ENCODE data around the gene FILIP1L.

Gene FILIP1L

DNA sequence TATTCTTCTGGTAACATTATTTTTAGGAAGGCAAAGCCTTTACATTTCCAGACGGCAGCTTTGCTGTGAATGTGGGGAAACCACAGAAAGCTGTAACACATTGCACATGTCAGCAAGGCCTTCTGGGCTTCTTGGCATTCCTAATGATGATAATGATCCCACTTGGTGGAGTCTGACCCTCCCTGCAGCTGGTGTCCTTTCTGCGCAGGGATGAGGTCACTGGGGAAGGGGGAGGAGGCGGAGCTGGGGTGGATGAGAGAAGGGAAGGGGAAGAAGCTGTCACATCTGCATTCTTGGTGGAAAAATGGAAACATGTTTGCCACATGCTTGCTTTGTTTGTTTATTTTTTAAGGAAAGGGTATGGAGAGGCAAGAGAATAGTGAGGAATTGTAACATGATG, 68.6 kb downstream of the FILIP1L start:
- DNase-seq (ENCODE audit: low read depth in 2 of 2, low spot score in 1 of 2): no peak

- DNase-seq (ENCODE audit: low read depth in 2 of 2, low spot score in 1 of 2): no peak
These were observed 69.9 kb downstream of the FILIP1L start for GRCh38 chr3:100044369-100044768.

DNA sequence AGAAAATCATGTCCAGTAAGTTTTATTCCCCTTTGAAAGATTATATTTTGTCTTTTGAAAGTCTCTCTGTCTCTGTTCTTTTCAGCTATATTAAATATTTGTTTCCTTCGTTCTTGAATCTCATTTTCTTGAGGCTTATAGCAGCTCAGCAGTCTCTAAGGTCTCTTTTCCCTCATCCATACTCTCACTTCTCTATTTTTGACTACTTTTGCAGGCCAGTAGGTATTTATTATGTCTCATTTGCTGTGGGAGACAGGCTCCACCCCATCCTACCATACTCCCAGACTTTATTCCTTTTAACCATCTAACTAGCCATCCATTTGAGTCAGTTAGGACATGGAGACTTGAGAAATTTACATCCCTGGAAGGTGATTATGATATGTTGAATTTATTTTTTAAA, 71.0 kb downstream of the FILIP1L start:
- no peak for DNase-seq (ENCODE audit: low read depth in 2 of 2, low spot score in 1 of 2)

DNA sequence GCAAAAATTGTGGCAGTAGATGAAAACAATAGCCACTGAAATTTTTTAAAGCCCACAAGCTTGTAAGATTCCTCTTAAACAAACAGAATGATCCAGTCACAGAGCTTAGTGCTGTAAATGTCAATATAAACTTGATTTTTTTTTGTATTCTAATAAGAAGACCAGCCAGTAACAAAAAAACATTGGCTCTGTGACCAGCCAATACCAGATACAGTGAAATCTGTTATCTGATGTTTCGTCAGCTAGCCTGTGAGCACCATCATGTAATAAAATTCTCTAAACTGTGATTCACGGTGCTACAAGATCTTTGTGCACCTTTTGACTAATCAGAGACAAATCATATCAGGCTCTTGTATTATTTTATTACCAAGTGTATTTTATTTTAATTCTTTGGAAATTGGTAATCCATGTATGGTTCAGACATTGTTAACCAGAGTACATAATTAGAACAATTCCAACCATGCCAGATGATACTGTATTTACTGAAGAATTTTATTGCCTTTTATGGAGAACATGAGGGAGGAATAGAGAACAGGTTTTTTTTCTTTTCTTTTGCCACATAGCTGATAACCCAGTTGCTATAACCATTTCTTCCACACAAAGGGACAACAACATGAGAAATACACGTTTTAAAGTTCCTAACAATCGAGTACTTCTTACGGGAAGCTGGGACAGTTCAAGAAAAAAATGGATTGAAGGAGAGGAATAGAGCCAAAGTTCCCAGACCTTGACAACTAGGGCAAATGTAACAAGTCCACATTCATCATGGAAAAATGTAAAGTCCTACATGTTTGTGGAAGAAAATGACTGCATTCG, 71.9 kb downstream of the FILIP1L start:
- DNase-seq (ENCODE audit: low read depth in 2 of 2, low spot score in 1 of 2): no peak

DNA sequence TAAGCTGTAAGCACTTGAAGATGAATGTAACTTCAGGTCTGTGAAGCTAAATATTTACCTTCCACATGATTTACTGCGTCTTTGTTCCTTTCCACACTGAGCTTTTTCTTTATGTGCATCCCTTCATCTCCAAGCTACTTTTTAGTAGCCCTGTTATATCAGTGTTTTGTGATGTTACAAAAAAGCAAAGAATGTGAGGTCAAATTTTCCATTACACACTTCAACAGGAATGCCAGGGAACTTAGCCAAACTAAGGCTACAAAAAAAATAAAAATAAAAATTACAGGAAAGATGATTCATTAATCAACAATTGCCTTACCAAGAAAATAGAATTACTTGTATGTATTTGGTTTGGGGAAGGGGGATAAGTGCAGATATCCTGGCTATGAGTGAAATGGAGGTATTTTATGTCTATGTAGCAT, 73.0 kb downstream of the FILIP1L start:
- no peak for DNase-seq (ENCODE audit: low read depth in 2 of 2, low spot score in 1 of 2)

- DNase-seq (ENCODE audit: low read depth in 2 of 2, low spot score in 1 of 2): no peak
These were observed 73.7 kb downstream of the FILIP1L start for GRCh38 chr3:100040451-100041225.

- DNase-seq (ENCODE audit: low read depth in 2 of 2, low spot score in 1 of 2): no peak
These were observed 75.2 kb downstream of the FILIP1L start for GRCh38 chr3:100039075-100039474.

GRCh38 chr3:100033903-100034471, 80.3 kb downstream of the FILIP1L start:
- DNase-seq (ENCODE audit: low read depth in 2 of 2, low spot score in 1 of 2): no peak

GRCh38 chr3:100033184-100033583, 81.1 kb downstream of the FILIP1L start:
- DNase-seq (ENCODE audit: low read depth in 2 of 2, low spot score in 1 of 2): no peak

- DNase-seq (ENCODE audit: low read depth in 2 of 2, low spot score in 1 of 2): no peak
These were observed 82.1 kb downstream of the FILIP1L start for GRCh38 chr3:100032243-100032642.

DNA sequence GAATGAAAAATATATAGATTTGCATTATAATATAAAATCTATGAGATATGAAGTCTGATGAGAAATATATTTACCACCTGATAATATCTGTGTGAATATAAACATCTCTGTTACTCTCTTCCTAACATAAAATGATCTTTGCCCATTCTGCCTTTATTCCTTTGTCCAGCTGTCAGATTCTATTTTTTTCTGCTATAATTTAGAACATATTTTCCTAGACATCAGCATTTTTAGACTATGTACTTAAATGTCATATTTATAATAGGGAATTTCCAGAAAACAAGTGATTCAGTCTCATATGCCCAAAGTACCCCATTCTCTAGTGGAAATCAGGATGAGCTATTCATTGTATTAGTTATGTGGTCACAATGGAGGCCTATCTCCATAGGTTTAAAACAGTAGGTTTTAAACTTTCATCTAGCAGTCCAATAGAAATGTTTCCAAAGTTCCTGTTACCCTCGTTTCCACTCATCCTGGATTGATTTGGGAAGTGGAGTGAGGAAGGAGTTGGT, 83.3 kb downstream of the FILIP1L start:
- DNase-seq (ENCODE audit: low read depth in 2 of 2, low spot score in 1 of 2): no peak

GRCh38 chr3:100030346-100030745, 84.0 kb downstream of the FILIP1L start:
- DNase-seq (ENCODE audit: low read depth in 2 of 2, low spot score in 1 of 2): no peak

GRCh38 chr3:100029689-100030088, 84.6 kb downstream of the FILIP1L start:
- no peak for DNase-seq (ENCODE audit: low read depth in 2 of 2, low spot score in 1 of 2)

DNA sequence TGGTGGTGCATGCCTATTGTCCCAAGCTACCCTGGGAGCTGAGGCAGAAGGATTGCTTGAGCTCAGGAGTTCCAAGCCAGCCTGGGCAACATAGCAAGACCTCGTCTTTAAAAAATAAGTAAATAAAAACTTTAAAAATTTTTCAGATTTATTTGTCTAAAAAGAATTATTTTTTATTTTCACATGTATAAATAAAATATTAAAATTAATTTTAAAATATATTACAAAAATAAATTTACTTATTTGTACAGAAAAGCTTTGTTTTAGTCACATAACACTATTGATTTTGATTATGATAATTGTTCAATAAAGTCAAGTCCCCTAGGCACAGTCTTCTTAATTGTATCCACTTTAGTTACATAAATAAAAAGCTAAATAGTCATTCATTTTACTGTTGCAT, 85.2 kb downstream of the FILIP1L start:
- no peak for DNase-seq (ENCODE audit: low read depth in 2 of 2, low spot score in 1 of 2)

DNA sequence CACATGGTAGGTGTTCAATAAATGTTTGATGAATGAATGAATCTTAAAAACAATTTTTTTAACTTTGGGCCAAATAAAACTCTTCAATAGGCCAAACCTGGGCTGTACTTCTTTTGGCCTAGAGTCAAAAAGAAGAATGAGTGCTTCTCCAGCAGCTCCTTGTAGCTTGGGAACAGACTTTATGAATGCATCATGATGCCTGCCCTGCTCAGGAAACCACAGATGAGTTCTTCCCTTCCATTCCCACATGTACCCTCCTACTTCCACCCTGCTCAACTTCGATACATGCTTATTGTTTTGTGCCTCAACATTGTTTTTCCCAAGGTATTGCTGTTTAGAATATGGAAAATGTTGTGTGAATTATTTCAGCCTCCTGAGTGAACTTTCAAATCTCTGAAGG, 87.0 kb downstream of the FILIP1L start:
- no peak for DNase-seq (ENCODE audit: low read depth in 2 of 2, low spot score in 1 of 2)

GRCh38 chr3:100024520-100025303, 89.6 kb downstream of the FILIP1L start:
- no peak for DNase-seq (ENCODE audit: low read depth in 2 of 2, low spot score in 1 of 2)

DNA sequence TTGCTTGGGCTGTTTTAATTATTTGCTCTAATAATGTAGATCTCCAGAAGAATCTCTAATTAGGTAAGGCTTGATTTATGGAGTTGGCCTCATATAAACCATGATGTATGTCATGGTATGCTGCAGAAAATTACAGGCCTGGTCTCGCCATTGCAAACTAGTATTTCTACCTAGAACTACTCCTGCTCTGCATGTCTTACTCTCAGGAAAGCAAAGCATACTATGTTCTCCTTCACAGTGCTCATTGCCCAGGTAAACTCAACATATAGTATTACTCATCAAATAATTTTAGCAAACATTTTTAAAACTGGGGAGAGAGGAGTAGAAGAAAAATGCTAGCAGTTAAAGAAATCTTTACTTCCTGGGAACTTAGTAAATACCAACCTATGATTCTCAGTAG, 90.7 kb downstream of the FILIP1L start:
- DNase-seq (ENCODE audit: low read depth in 2 of 2, low spot score in 1 of 2): no peak

DNA sequence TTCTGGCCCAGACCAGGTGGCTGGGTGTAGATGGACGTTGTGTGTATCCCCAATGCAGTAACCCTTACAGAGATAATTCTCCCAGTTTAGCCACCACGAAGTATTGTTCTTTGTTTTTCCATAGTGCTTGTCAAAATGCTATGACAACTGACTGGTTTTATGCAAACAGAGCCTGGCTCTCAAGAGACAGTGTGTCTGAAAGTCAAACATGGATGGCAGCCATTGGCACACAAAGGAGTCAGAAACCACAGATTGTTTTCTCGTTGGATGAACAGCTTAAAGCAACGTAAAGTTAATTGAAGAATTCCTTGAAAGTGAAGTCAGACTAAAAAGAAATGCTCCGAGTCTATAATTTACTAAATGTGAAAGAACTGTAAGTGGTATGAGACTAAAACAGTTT, 91.2 kb downstream of the FILIP1L start:
- DNase-seq (ENCODE audit: low read depth in 2 of 2, low spot score in 1 of 2): no peak

GRCh38 chr3:100022506-100022905, 91.8 kb downstream of the FILIP1L start:
- DNase-seq (ENCODE audit: low read depth in 2 of 2, low spot score in 1 of 2): no peak

GRCh38 chr3:100020876-100021644, 93.2 kb downstream of the FILIP1L start:
- no peak for DNase-seq (ENCODE audit: low read depth in 2 of 2, low spot score in 1 of 2)

Measured in stimulated activated CD8-positive, alpha-beta memory T cell treated with anti-CD3 and anti-CD28 coated beads, Interleukin-4, amount 100 ng/mL, for 4 hours (primary cell).